OCI-LY1 (cell line): Measurements from ENCODE around the gene MEI1.

Experiments used
- EZH2 ChIP-seq: fragments of 200-600 bp; sonication (generic), shearing (Covaris generic); IDR thresholded peaks from 2 replicates; pipeline ENCODE4 v1.8.0; 2017; ENCODE audit warnings: borderline replicate concordance, mixed run types, mild to moderate bottlenecking, antibody characterized with exemption, low read length, moderate library complexity, mixed read lengths
- TF ChIP-seq, protein P1 (sequence below): fragments of 200-600 bp; sonication (generic), shearing (Covaris generic); IDR thresholded peaks from 2 replicates; pipeline ENCODE4 v1.5.1; 2017; ENCODE audit warnings: mild to moderate bottlenecking, antibody characterized with exemption, low read length, moderate library complexity, mixed read lengths

DNA sequence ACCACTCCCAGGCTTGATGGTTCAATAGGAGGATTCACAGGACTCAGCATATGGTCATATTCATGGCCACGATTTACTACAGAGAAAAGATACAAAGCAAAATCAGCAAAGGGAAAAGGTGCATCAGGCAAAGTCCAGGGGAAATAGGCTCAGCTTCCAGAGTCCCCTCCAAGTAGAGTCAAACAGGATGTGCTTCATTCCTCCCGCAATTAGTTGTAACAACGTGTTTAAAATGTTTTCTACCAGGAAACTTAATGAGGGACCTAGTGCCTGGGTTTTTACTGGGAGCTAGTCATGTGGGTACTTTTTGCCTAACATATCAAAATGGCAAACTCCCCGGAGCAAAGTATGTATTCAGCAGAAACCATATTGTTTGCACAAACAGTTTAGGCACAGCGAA lies 118.7 kb downstream of the MEI1 start:
- TF ChIP-seq EZH2: no peak
- TF ChIP-seq, protein P1, sequence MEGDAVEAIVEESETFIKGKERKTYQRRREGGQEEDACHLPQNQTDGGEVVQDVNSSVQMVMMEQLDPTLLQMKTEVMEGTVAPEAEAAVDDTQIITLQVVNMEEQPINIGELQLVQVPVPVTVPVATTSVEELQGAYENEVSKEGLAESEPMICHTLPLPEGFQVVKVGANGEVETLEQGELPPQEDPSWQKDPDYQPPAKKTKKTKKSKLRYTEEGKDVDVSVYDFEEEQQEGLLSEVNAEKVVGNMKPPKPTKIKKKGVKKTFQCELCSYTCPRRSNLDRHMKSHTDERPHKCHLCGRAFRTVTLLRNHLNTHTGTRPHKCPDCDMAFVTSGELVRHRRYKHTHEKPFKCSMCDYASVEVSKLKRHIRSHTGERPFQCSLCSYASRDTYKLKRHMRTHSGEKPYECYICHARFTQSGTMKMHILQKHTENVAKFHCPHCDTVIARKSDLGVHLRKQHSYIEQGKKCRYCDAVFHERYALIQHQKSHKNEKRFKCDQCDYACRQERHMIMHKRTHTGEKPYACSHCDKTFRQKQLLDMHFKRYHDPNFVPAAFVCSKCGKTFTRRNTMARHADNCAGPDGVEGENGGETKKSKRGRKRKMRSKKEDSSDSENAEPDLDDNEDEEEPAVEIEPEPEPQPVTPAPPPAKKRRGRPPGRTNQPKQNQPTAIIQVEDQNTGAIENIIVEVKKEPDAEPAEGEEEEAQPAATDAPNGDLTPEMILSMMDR: no peak
